ENCODE results near the gene SLC12A2. TPM values are rescaled to one million over a fixed set of nuclear protein-coding genes. Genes with fewer than 3 reads are reported as not detected.

SLC12A2 gene
- total RNA-seq (2022) (26.8 and 29.8 TPM in 2 replicates), Bru-seq, nascent RNA (percentile 70 among the genes with signal in this experiment), BruChase-seq, experiment 1, labeled RNA remaining after a 6-hour chase (percentile 67 among the genes with signal in this experiment), BruChase-seq, experiment 2, labeled RNA remaining after a 2-hour chase (percentile 63 among the genes with signal in this experiment)
- long read RNA-seq, full-length matches to known transcripts, result 22 of 33 reads
- long read RNA-seq, partial matches to known transcripts, result 2 of 33 reads
- long read RNA-seq, other reads (novel, unspliced or antisense), result 9 of 33 reads

GRCh38 chr5:128083033-128083810 lies at the start of gene SLC12A2:
Gene SLC12A2 (plus strand): TSS chr5:128083766. CDS start chr5:128083955, 189 bp downstream.
- intact Hi-C loops (cut with micrococcal nuclease), result loop anchor here (1.0 to 2.0 kb wide), 5 partner anchors 44 to 519 kb away; no protein-coding TSS in a partner anchor
- TF ChIP-seq CTCF (IDR thresholded peaks at IDR 0.05; ENCODE audit: unreplicated experiment), result no peak

GRCh38 chr5:128035689-128036088 lies 47.9 kb upstream of the SLC12A2 start:
- no peak overlapping the region for H3K4me3 Mint-ChIP-seq (ENCODE audit: unreplicated experiment)
- CTCF ChIA-PET, result interaction anchor here (0.7 to 1.5 kb wide), 4 partner anchors 15 to 280 kb away, joined by 3 to 6 read pairs (median 4); no protein-coding TSS in a partner anchor
- intact Hi-C loops (cut with micrococcal nuclease), result no loop called here

More at GRCh38 chr5:128083033-128083810, at the start of gene SLC12A2:
- DNase-seq (ENCODE audit: unreplicated experiment), result peak; percentile 98
- peak within 1 kb of the TSS; percentile 66 for H3K27ac Mint-ChIP-seq (ENCODE audit: low read depth, unreplicated experiment)
- no peaks in the 10 kb centered on the region for H3K9me3 Mint-ChIP-seq (ENCODE audit: unreplicated experiment)
- no TSS peak for BruUV-seq (replicated peaks)
- H3K27me3 Mint-ChIP-seq (ENCODE audit: insufficient read depth, unreplicated experiment), result no peaks in the 10 kb centered on the region
- ChIA-PET CTCF (interaction anchor here (0.5 to 2.8 kb wide), 15 partner anchors 42 to 511 kb away, joined by 3 to 15 read pairs (median 4); no protein-coding TSS in a partner anchor), POLR2A (interaction anchor here (0.5 to 5.1 kb wide), 47 partner anchors 10 to 1305 kb away, joined by 3 to 32 read pairs (median 4); no protein-coding TSS in a partner anchor)
- H3K36me3 Mint-ChIP-seq (ENCODE audit: insufficient read depth, unreplicated experiment), result peaks cover 16% of the 10 kb centered on the region
- peaks cover 54% of the 10 kb centered on the region for H3K4me1 Mint-ChIP-seq (ENCODE audit: insufficient read depth, unreplicated experiment)
- H3K4me3 Mint-ChIP-seq (ENCODE audit: unreplicated experiment), result peak within 1 kb of the TSS; percentile 94

GRCh38 chr5:128036950-128037349 lies 46.6 kb upstream of the SLC12A2 start:
- Mint-ChIP-seq H3K36me3 (ENCODE audit: insufficient read depth, unreplicated experiment) (peaks cover 36% of the 10 kb centered on the region), H3K9me3 (ENCODE audit: unreplicated experiment) (peaks cover 17% of the 10 kb centered on the region), H3K27me3 (ENCODE audit: insufficient read depth, unreplicated experiment) (no peaks in the 10 kb centered on the region), H3K4me3 (ENCODE audit: unreplicated experiment) (no peak overlapping the region), H3K27ac (ENCODE audit: low read depth, unreplicated experiment) (no peak overlapping the region), H3K4me1 (ENCODE audit: insufficient read depth, unreplicated experiment) (peaks cover 41% of the 10 kb centered on the region)
- no peak for TF ChIP-seq CTCF (IDR thresholded peaks at IDR 0.05; ENCODE audit: unreplicated experiment)
- peak; percentile 85 for DNase-seq (ENCODE audit: unreplicated experiment)
- ChIA-PET CTCF (interaction anchor here (1.0 kb wide), 1 partner anchor 46 kb away, joined by 4 read pairs; no protein-coding TSS in a partner anchor), POLR2A (interaction anchor here (0.7 to 3.4 kb wide), 8 partner anchors 9 to 76 kb away, joined by 3 to 32 read pairs (median 6); partner anchors contain the start of gene SLC12A2)
- BruUV-seq (replicated peaks), result no TSS peak
- intact Hi-C loops (cut with micrococcal nuclease), result no loop called here

More at GRCh38 chr5:128035689-128036088, 47.9 kb upstream of the SLC12A2 start:
- DNase-seq (ENCODE audit: unreplicated experiment), result no peak
- POLR2A ChIA-PET, result interaction anchor here (0.6 to 1.8 kb wide), 4 partner anchors 38 to 102 kb away, joined by 3 to 4 read pairs (median 4); no protein-coding TSS in a partner anchor
- BruUV-seq (replicated peaks), result no TSS peak
- H3K36me3 Mint-ChIP-seq (ENCODE audit: insufficient read depth, unreplicated experiment), result peaks cover 33% of the 10 kb centered on the region
- H3K4me1 Mint-ChIP-seq (ENCODE audit: insufficient read depth, unreplicated experiment), result peaks cover 41% of the 10 kb centered on the region
- no peak overlapping the region for H3K27ac Mint-ChIP-seq (ENCODE audit: low read depth, unreplicated experiment)
- no peak for TF ChIP-seq CTCF (IDR thresholded peaks at IDR 0.05; ENCODE audit: unreplicated experiment)
- H3K9me3 Mint-ChIP-seq (ENCODE audit: unreplicated experiment), result peaks cover 17% of the 10 kb centered on the region
- no peaks in the 10 kb centered on the region for H3K27me3 Mint-ChIP-seq (ENCODE audit: insufficient read depth, unreplicated experiment)

Measured in MCF 10A (cell line).